Endothelial cell of umbilical vein (primary cell): ENCODE measurements around the gene CCNF. TPM values are rescaled to one million over a fixed set of nuclear protein-coding genes. Genes with fewer than 3 reads are reported as not detected.

Experiments used
- BruUV-seq: library from RNA; stranded (reverse); fragments of 400-500 nt; replicated peaks from 2 replicates; lab custom pipeline; 2021; lab: Mats Ljungman, UMichigan
- CTCF ChIA-PET: fragments of 300-600, 350-600 bp; sonication (Branson Sonifier 250); formaldehyde crosslinking; loops from one replicate; lab custom pipeline; 2021; ENCODE audit warnings: antibody characterized with exemption, inconsistent platforms; lab: Charles Lee
- POLR2A ChIA-PET: fragments of 300-600, 350-600 bp; sonication (Branson Sonifier 250); formaldehyde crosslinking; loops from one replicate; lab custom pipeline; 2021; ENCODE audit warnings: antibody characterized with exemption, inconsistent platforms; lab: Charles Lee
- DNase-seq: peaks from one replicate; pipeline ENCODE4 v3.0.0-alpha.2; 2011; ENCODE audit warnings: low read depth, low spot score
- FAIRE-seq: peaks from 2 replicates; lab custom pipeline; 2011; peaks lifted over from hg19 to GRCh38; lab: Jason Lieb, UNC
- H2AFZ ChIP-seq: 2 replicates; pipeline ENCODE4 v1.6.0; 2012; ENCODE audit warnings: low read depth, low read length, control low read depth, inconsistent platforms
- H3K27ac ChIP-seq: 2 replicates; pipeline ENCODE4 v1.5.1; 2011; ENCODE audit warnings: low read depth, mild to moderate bottlenecking, control low read depth, low read length, moderate library complexity; ENCODE audit not compliant: insufficient read depth
- H3K27me3 ChIP-seq, 2 experiments: 2 replicates each; pipeline versions ENCODE4 v1.6.0 to v1.6.1; 2011; ENCODE audit warnings: low read length in 2 of 2, mixed read lengths in 1 of 2; ENCODE audit not compliant: control insufficient read depth in 2 of 2, insufficient read depth in 2 of 2
- H3K36me3 ChIP-seq, 2 experiments: 2 replicates in 1 of 2; 3 replicates in 1 of 2; pipeline ENCODE4 v1.5.1; 2011; ENCODE audit warnings: low read length in 2 of 2, mild to moderate bottlenecking in 1 of 2, moderate library complexity in 1 of 2; ENCODE audit not compliant: control insufficient read depth in 2 of 2, insufficient read depth in 2 of 2; ENCODE audit errors: extremely low read depth in 1 of 2
- H3K4me1 ChIP-seq: 3 replicates; pipeline ENCODE4 v1.5.1; 2011; ENCODE audit warnings: mild to moderate bottlenecking, low read length; ENCODE audit not compliant: control insufficient read depth, insufficient read depth; ENCODE audit errors: extremely low read depth
- H3K4me2 ChIP-seq: 2 replicates; pipeline ENCODE4 v1.6.1; 2011; ENCODE audit warnings: low read length, control low read depth, mixed read lengths; ENCODE audit not compliant: insufficient read depth
- H3K4me3 ChIP-seq, 3 experiments: fragments of 200-600 bp in 1 of 3; sonication (generic), shearing (Covaris generic) in 1 of 3; replicated peaks in 1 of 3; 2 replicates each; pipeline ENCODE4 v1.5.1; 2011 to 2016; ENCODE audit warnings: control low read depth in 3 of 3, low read length in 3 of 3, mild to moderate bottlenecking in 2 of 3, inconsistent platforms in 1 of 3, low read depth in 1 of 3, moderate library complexity in 1 of 3; ENCODE audit not compliant: insufficient read depth in 1 of 3
- H3K79me2 ChIP-seq: 2 replicates; pipeline ENCODE4 v1.6.0; 2012; ENCODE audit warnings: low read length, inconsistent platforms; ENCODE audit not compliant: control insufficient read depth, insufficient read depth
- H3K9ac ChIP-seq: replicated peaks from 2 replicates; pipeline ENCODE3; 2011; ENCODE audit warnings: low read length, control low read depth; ENCODE audit not compliant: insufficient read depth; ENCODE audit errors: extremely low read depth
- H3K9me1 ChIP-seq: replicated peaks from 3 replicates; pipeline ENCODE4 v1.6.0; 2011; ENCODE audit warnings: mild to moderate bottlenecking, low read length; ENCODE audit not compliant: control insufficient read depth, insufficient read depth; ENCODE audit errors: extremely low read depth
- H3K9me3 ChIP-seq: replicated peaks from 2 replicates; pipeline ENCODE4 v1.5.1; 2012; ENCODE audit warnings: low read length, inconsistent platforms; ENCODE audit not compliant: control insufficient read depth, insufficient read depth
- H4K20me1 ChIP-seq: replicated peaks from 2 replicates; pipeline ENCODE3; 2011; ENCODE audit warnings: mild to moderate bottlenecking, low read length; ENCODE audit not compliant: control insufficient read depth, insufficient read depth; ENCODE audit errors: extremely low read depth
- CTCF ChIP-seq, 2 donors: IDR thresholded peaks; 1 replicate in 1 of 2; 2 replicates in 1 of 2; pipeline ENCODE4 v1.5.1; 2011; ENCODE audit warnings: low read length in 2 of 2, mild to moderate bottlenecking in 2 of 2, moderate library complexity in 2 of 2, control low read depth in 1 of 2, inconsistent platforms in 1 of 2, low read depth in 1 of 2; ENCODE audit not compliant: insufficient read depth in 1 of 2; ENCODE audit errors: extremely low read depth in 1 of 2
- EZH2 ChIP-seq: IDR thresholded peaks from 2 replicates; pipeline ENCODE4 v1.6.1; 2012; ENCODE audit warnings: borderline replicate concordance, low read depth, mild to moderate bottlenecking, moderate library complexity, low read length, inconsistent platforms; ENCODE audit not compliant: severe bottlenecking
- FOS ChIP-seq: IDR thresholded peaks from 2 replicates; pipeline ENCODE4 v1.6.1; 2011; ENCODE audit warnings: mild to moderate bottlenecking, low read length, moderate library complexity, borderline replicate concordance; ENCODE audit not compliant: insufficient read depth
- GATA2 ChIP-seq: IDR thresholded peaks from 2 replicates; pipeline ENCODE4 v1.7.0; 2011; ENCODE audit warnings: low read depth, mild to moderate bottlenecking, moderate library complexity, mixed read lengths, low read length; ENCODE audit not compliant: insufficient read length, insufficient read depth
- JUN ChIP-seq: IDR thresholded peaks from 2 replicates; pipeline ENCODE4 v1.6.1; 2011; ENCODE audit warnings: borderline replicate concordance, low read depth; ENCODE audit not compliant: insufficient read length, insufficient read depth
- MAX ChIP-seq: IDR thresholded peaks from 2 replicates; pipeline ENCODE4 v1.6.1; 2011; ENCODE audit not compliant: insufficient read depth, insufficient read length
- MYC ChIP-seq: IDR thresholded peaks from one replicate; pipeline ENCODE4 v1.6.1; 2011; ENCODE audit warnings: mild to moderate bottlenecking, low read depth, low read length
- POLR2A ChIP-seq: IDR thresholded peaks from 2 replicates; pipeline ENCODE4 v1.6.1; 2012; ENCODE audit warnings: low read depth, mild to moderate bottlenecking, control low read depth, low read length
- POLR2AphosphoS5 ChIP-seq: IDR thresholded peaks from 2 replicates; pipeline ENCODE4 v1.6.1; 2012; ENCODE audit warnings: low read depth, mild to moderate bottlenecking, control low read depth, low read length, moderate library complexity; ENCODE audit not compliant: insufficient read depth
- dilution Hi-C: fragments of 300-500 bp; cut with MboI; formaldehyde crosslinking; loops from one replicate; pipeline ENCODE4 v1.15.0; 2019; ENCODE audit warnings: low sequenced_read_pairs; ENCODE audit not compliant: extremely low pct_ligation_motif_present
- intact Hi-C: fragments of 100-400 bp; cut with micrococcal nuclease; formaldehyde crosslinking; loops from one replicate; pipeline ENCODE4 v1.10.0; 2022
- polyA plus RNA-seq, 4 experiments: library from polyadenylated mRNA; depleted of rRNA in 3 of 4; stranded (reverse) in 3 of 4; unstranded in 1 of 4; fragments of >200 nt; gene quantifications; 2 replicates each; pipeline versions ENCODE4 v1.2.1 to v1.2.3, GENCODE V29; 2011 to 2012; ENCODE audit warnings: missing spikeins in 1 of 4
- total RNA-seq: library from RNA; stranded (reverse); gene quantifications from 2 replicates; pipeline ENCODE4 v1.2.3, GENCODE V29; 2021

Gene CCNF
- total and polyA plus RNA-seq, 2 donors (not counting 3 experiments of a cell fraction or from before 2014, with no cell fraction given) = 13.9 to 48.9 TPM

- no peak overlapping the region for H3K27ac ChIP-seq
- no peak overlapping the region for H2AFZ ChIP-seq
- TF ChIP-seq MAX = no peak
- no peak for TF ChIP-seq JUN
- TF ChIP-seq POLR2A = no peak
- no peak for TF ChIP-seq CTCF (IDR thresholded peaks at IDR 0.05; ENCODE audit: extremely low read depth in 1 of 2, insufficient read depth in 1 of 2, low read depth in 1 of 2, low read length in 2 of 2)
- TF ChIP-seq EZH2 = no peak
- no peak for TF ChIP-seq GATA2
- TF ChIP-seq MYC = no peak
- no peak for TF ChIP-seq FOS
- TF ChIP-seq POLR2AphosphoS5 = no peak
- H3K4me2 ChIP-seq = no peak overlapping the region
- H3K9me3 ChIP-seq = no peaks in the 10 kb centered on the region
- H3K36me3 ChIP-seq = peaks cover 0 to under 1% of the 10 kb centered on the region in 2 experiments
- BruUV-seq = no TSS peak
- intact Hi-C loops = no loop called here
- H4K20me1 ChIP-seq = no peaks in the 10 kb centered on the region
- ChIA-PET POLR2A (no interaction called here), CTCF (interaction anchor here (1.2 kb wide), 1 partner anchor 29 kb away, joined by 3 read pairs; no protein-coding TSS in a partner anchor)
- H3K27me3 ChIP-seq = no peaks in the 10 kb centered on the region
- H3K79me2 ChIP-seq = no peaks in the 10 kb centered on the region
- no peak for FAIRE-seq
- H3K9me1 ChIP-seq = no peaks in the 10 kb centered on the region
- dilution Hi-C loops = no loop called here
- H3K4me3 ChIP-seq = no peak overlapping the region
- DNase-seq = no peak
- peaks cover 10% of the 10 kb centered on the region for H3K4me1 ChIP-seq
- H3K9ac ChIP-seq = no peak overlapping the region
Observed at GRCh38 chr16:2462031-2462866, 33.0 kb downstream of the CCNF start.
